B cell (primary cell): ENCODE data around the gene STRBP. TPM values are rescaled to one million over a fixed set of nuclear protein-coding genes. Genes with fewer than 3 reads are reported as not detected.

Experiments used
- ATAC-seq: fragments of 200-7000 bp; cut with Tn5 transposase; one replicate; pipeline ENCODE4 v1.10.0; 2021; ENCODE audit warnings: low read depth, mild to moderate bottlenecking, moderate number of reproducible peaks, moderate library complexity
- CTCF ChIA-PET: fragments of 350-600 bp; sonication (Branson Sonifier 250); formaldehyde crosslinking; loops from one replicate; lab custom pipeline; 2021; ENCODE audit warnings: antibody characterized with exemption, inconsistent platforms; lab: Charles Lee
- POLR2A ChIA-PET: fragments of 350-600 bp; sonication (Branson Sonifier 250); formaldehyde crosslinking; loops from one replicate; lab custom pipeline; 2021; ENCODE audit warnings: antibody characterized with exemption; lab: Charles Lee
- DNase-seq: peaks from one replicate; pipeline ENCODE4 v3.0.0; 2013
- H2AFZ ChIP-seq: 2 replicates; pipeline ENCODE4 v1.6.1; 2012; ENCODE audit warnings: mild to moderate bottlenecking, low read depth, low read length; ENCODE audit not compliant: insufficient read depth, poor library complexity, severe bottlenecking
- H3K27ac ChIP-seq, 2 donors: 1 replicate in 1 of 2; 2 replicates in 1 of 2; pipeline ENCODE4 v1.5.1; 2012 to 2013; ENCODE audit warnings: low read length in 2 of 2, mild to moderate bottlenecking in 2 of 2, moderate library complexity in 1 of 2
- H3K27me3 ChIP-seq, 4 experiments: fragments of 200-600 bp in 1 of 4; sonication (generic) in 1 of 4; replicated peaks in 1 of 4; 1 replicate in 2 of 4; 2 replicates in 2 of 4; pipeline versions ENCODE4 v1.6.1 to v1.7.0; 2013 to 2016; ENCODE audit warnings: low read length in 3 of 4, mild to moderate bottlenecking in 2 of 4, mixed read lengths in 1 of 4, moderate library complexity in 1 of 4; ENCODE audit not compliant: insufficient read depth in 4 of 4, control insufficient read depth in 3 of 4; ENCODE audit errors: control extremely low read depth in 1 of 4
- H3K36me3 ChIP-seq, 2 experiments: replicated peaks in 1 of 2; 1 replicate in 1 of 2; 2 replicates in 1 of 2; pipeline versions ENCODE4 v1.6.1 to v1.7.1; 2013; ENCODE audit warnings: low read length in 1 of 2; ENCODE audit not compliant: insufficient read depth in 2 of 2, control insufficient read depth in 1 of 2; ENCODE audit errors: control extremely low read depth in 1 of 2, extremely low read depth in 1 of 2
- H3K4me1 ChIP-seq, 2 donors: fragments of 200-600 bp in 1 of 2; sonication (generic) in 1 of 2; 1 replicate in 1 of 2; 2 replicates in 1 of 2; pipeline versions ENCODE4 v1.5.1 to v1.6.1; 2013 to 2017; ENCODE audit warnings: low read length in 2 of 2; ENCODE audit not compliant: control insufficient read depth in 2 of 2, insufficient read depth in 2 of 2
- H3K4me2 ChIP-seq: replicated peaks from 2 replicates; pipeline ENCODE3; 2012; ENCODE audit warnings: mild to moderate bottlenecking, low read depth, low read length; ENCODE audit not compliant: poor library complexity, severe bottlenecking
- H3K4me3 ChIP-seq, 5 experiments: fragments of 200-600 bp in 1 of 5; sonication (generic) in 1 of 5; 1 replicate in 3 of 5; 2 replicates in 2 of 5; pipeline versions ENCODE4 v1.5.1 to v1.7.0; 2011 to 2016; ENCODE audit warnings: low read length in 4 of 5, mild to moderate bottlenecking in 4 of 5, low read depth in 2 of 5, control low read depth in 1 of 5, moderate library complexity in 1 of 5; ENCODE audit not compliant: insufficient read depth in 1 of 5; ENCODE audit errors: control extremely low read depth in 1 of 5, extremely low read depth in 1 of 5
- H3K79me2 ChIP-seq: fragments of 200-600 bp; sonication (generic); one replicate; pipeline ENCODE4 v1.6.0; 2016; ENCODE audit warnings: low read length; ENCODE audit not compliant: control insufficient read depth, insufficient read depth
- H3K9ac ChIP-seq: fragments of 200-600 bp; sonication (generic); 2 replicates; pipeline ENCODE4 v1.6.1; 2017; ENCODE audit warnings: mild to moderate bottlenecking, low read length, moderate library complexity
- H3K9me3 ChIP-seq, 3 donors: one replicate each; pipeline versions ENCODE4 v1.6.1 to v1.7.1; 2013; ENCODE audit warnings: low read length in 2 of 3; ENCODE audit not compliant: control insufficient read depth in 2 of 3, insufficient read depth in 1 of 3; ENCODE audit errors: control extremely low read depth in 1 of 3
- H4K20me1 ChIP-seq: 2 replicates; pipeline ENCODE4 v1.6.0; 2012; ENCODE audit warnings: mild to moderate bottlenecking, low read length; ENCODE audit not compliant: insufficient read depth, control insufficient read depth, poor library complexity, severe bottlenecking
- H3K27ac Mint-ChIP-seq: one replicate; pipeline ENCODE4 v1.8.0; 2021; ENCODE audit warnings: mixed read lengths
- H3K27me3 Mint-ChIP-seq: one replicate; pipeline ENCODE4 v1.8.0; 2021; ENCODE audit warnings: mixed read lengths
- H3K4me1 Mint-ChIP-seq: one replicate; pipeline ENCODE4 v1.8.0; 2021; ENCODE audit warnings: mixed read lengths
- H3K4me3 Mint-ChIP-seq: one replicate; pipeline ENCODE4 v1.8.0; 2021; ENCODE audit warnings: mixed read lengths
- H3K9me3 Mint-ChIP-seq: one replicate; pipeline ENCODE4 v1.8.0; 2022; ENCODE audit warnings: mixed read lengths; ENCODE audit not compliant: insufficient read depth
- CTCF ChIP-seq: fragments of 200-600 bp; IDR thresholded peaks from one replicate; pipeline ENCODE4 v1.8.0; 2022; ENCODE audit warnings: antibody characterized with exemption, mild to moderate bottlenecking
- EZH2 ChIP-seq: IDR thresholded peaks from 2 replicates; pipeline ENCODE4 v1.6.1; 2012; ENCODE audit warnings: borderline replicate concordance, low read depth, mild to moderate bottlenecking, moderate library complexity, low read length; ENCODE audit not compliant: insufficient read depth, poor library complexity, severe bottlenecking
- WGBS: methylation state at CpG from one replicate; pipeline ENCODE4 v1.1.5; 2013; ENCODE audit warnings: missing lambda C conversion rate; ENCODE audit not compliant: insufficient coverage; 5-methylcytosine and 5-hydroxymethylcytosine counted together
- intact Hi-C: fragments of 100-400 bp; cut with micrococcal nuclease; formaldehyde crosslinking; loops from one replicate; pipeline ENCODE4 v1.10.0; 2022
- polyA plus RNA-seq: library from polyadenylated mRNA; depleted of rRNA; stranded (reverse); fragments of >200 nt; gene quantifications from 2 replicates; pipeline ENCODE4 v1.2.3, GENCODE V29; 2012
- total RNA-seq, 2 donors: library from RNA; stranded (reverse); fragments of 120-200 nt in 1 of 2; gene quantifications; 1 replicate in 1 of 2; 2 replicates in 1 of 2; pipeline versions ENCODE4 v1.2.3 to v1.2.4, GENCODE V29; 2013 to 2022

The STRBP gene
- total and polyA plus RNA-seq, 2 donors (not counting 1 experiment from before 2014, with no cell fraction given), result 39.1 to 189 TPM

GRCh38 chr9:123316053-123316718, 47.8 kb upstream of the STRBP start:
- no peak overlapping the region for H3K27ac ChIP-seq
- TF ChIP-seq EZH2 (no peak), CTCF (no peak)
- DNase-seq, result no peak
- no peaks in the 10 kb centered on the region for H3K27me3 Mint-ChIP-seq
- no peaks in the 10 kb centered on the region for H3K9me3 ChIP-seq
- H3K4me3 ChIP-seq, result no peak overlapping the region
- WGBS, result no CpG with 5 or more reads among the region's 7 CpGs
- ATAC-seq, result peak; percentile 54
- no peaks in the 10 kb centered on the region for H4K20me1 ChIP-seq
- no peaks in the 10 kb centered on the region for H3K36me3 ChIP-seq
- H3K4me1 ChIP-seq, result peaks cover 28 to 44% of the 10 kb centered on the region in 2 donors
- ChIA-PET CTCF (interaction anchor here (1.2 to 2.1 kb wide), 2 partner anchors 22 to 38 kb away, joined by 3 to 5 read pairs; no protein-coding TSS in a partner anchor), POLR2A (no interaction called here)
- H3K27ac Mint-ChIP-seq, result peak overlapping the region; percentile 79
- H3K4me1 Mint-ChIP-seq, result peaks cover 63% of the 10 kb centered on the region
- intact Hi-C loops, result no loop called here
- H3K9me3 Mint-ChIP-seq, result no peaks in the 10 kb centered on the region
- H3K79me2 ChIP-seq, result no peaks in the 10 kb centered on the region
- no peaks in the 10 kb centered on the region for H3K27me3 ChIP-seq
- H3K4me2 ChIP-seq, result peak overlapping the region; percentile 24
- no peak overlapping the region for H3K9ac ChIP-seq
- no peak overlapping the region for H2AFZ ChIP-seq
- peak overlapping the region; percentile 49 for H3K4me3 Mint-ChIP-seq

GRCh38 chr9:123315635-123316034, 47.2 kb upstream of the STRBP start:
- TF ChIP-seq CTCF (no peak), EZH2 (no peak)
- Mint-ChIP-seq H3K27me3 (no peaks in the 10 kb centered on the region), H3K9me3 (no peaks in the 10 kb centered on the region), H3K4me1 (peaks cover 58% of the 10 kb centered on the region), H3K27ac (peak overlapping the region; percentile 79), H3K4me3 (no peak overlapping the region)
- Histone ChIP-seq H3K4me2 (no peak overlapping the region), H3K9ac (no peak overlapping the region), H3K27me3 (no peaks in the 10 kb centered on the region), H3K4me3 (no peak overlapping the region), H3K36me3 (no peaks in the 10 kb centered on the region), H3K9me3 (no peaks in the 10 kb centered on the region), H4K20me1 (no peaks in the 10 kb centered on the region), H3K79me2 (no peaks in the 10 kb centered on the region), H3K27ac (no peak overlapping the region), H3K4me1 (peaks cover 27 to 38% of the 10 kb centered on the region in 2 donors), H2AFZ (no peak overlapping the region)
- intact Hi-C loops, result no loop called here
- POLR2A ChIA-PET, result no interaction called here
- WGBS, result 100% methylated on average over 2 of the region's 2 CpGs
- ATAC-seq, result no peak
- CTCF ChIA-PET, result interaction anchor here (2.1 kb wide), 1 partner anchor 22 kb away, joined by 5 read pairs; no protein-coding TSS in a partner anchor
- no peak for DNase-seq
